GM11168 (cell line): Measurements from ENCODE around the gene ANKFY1.
"Not testable (repeated sequence)": the region's sequence is repeated elsewhere in the genome, so short reads cannot be mapped to it uniquely, and the experiment has no call there.

ENCODE experiments used
- in situ Hi-C: fragments of 300-500 bp; cut with MboI; formaldehyde crosslinking; loops from one replicate; pipeline ENCODE4 v1.12.0; 2022; ENCODE audit warnings: low sequenced_read_pairs; ENCODE audit not compliant: unreplicated experiment

Gene ANKFY1

GRCh38 chr17:4161967-4162305 lies 101.8 kb downstream of the ANKFY1 start:
- in situ Hi-C loops = no loop called here

GRCh38 chr17:4161192-4161966 lies 102.4 kb downstream of the ANKFY1 start:
- in situ Hi-C loops = no loop called here

GRCh38 chr17:4160294-4160859 lies 103.4 kb downstream of the ANKFY1 start:
- in situ Hi-C loops = no loop called here

- in situ Hi-C loops = no loop called here
These were observed 104.0 kb downstream of the ANKFY1 start for GRCh38 chr17:4159761-4160160.

- in situ Hi-C loops = no loop called here
These were observed 106.0 kb downstream of the ANKFY1 start for GRCh38 chr17:4157618-4158333.

GRCh38 chr17:4156750-4157381 lies 106.9 kb downstream of the ANKFY1 start:
- in situ Hi-C loops = no loop called here

- in situ Hi-C loops = no loop called here
These were observed 107.7 kb downstream of the ANKFY1 start for GRCh38 chr17:4155980-4156620.

GRCh38 chr17:4154201-4154600 lies 109.6 kb downstream of the ANKFY1 start:
- in situ Hi-C loops = no loop called here

GRCh38 chr17:4152471-4152870 lies 111.3 kb downstream of the ANKFY1 start:
- in situ Hi-C loops = no loop called here

- in situ Hi-C loops = no loop called here
These were observed 113.7 kb downstream of the ANKFY1 start for GRCh38 chr17:4150096-4150495.

- in situ Hi-C loops = no loop called here
These were observed 115.0 kb downstream of the ANKFY1 start for GRCh38 chr17:4148611-4149308.

GRCh38 chr17:4147751-4148310 lies 115.9 kb downstream of the ANKFY1 start:
- in situ Hi-C loops = no loop called here

GRCh38 chr17:4146641-4147040 lies 117.1 kb downstream of the ANKFY1 start:
- in situ Hi-C loops = no loop called here

- in situ Hi-C loops = no loop called here
These were observed 119.4 kb downstream of the ANKFY1 start for GRCh38 chr17:4144422-4144747.

- in situ Hi-C loops = no loop called here
These were observed 120.0 kb downstream of the ANKFY1 start for GRCh38 chr17:4143563-4144421.

GRCh38 chr17:4142107-4142900 lies 121.5 kb downstream of the ANKFY1 start:
- in situ Hi-C loops = no loop called here

- in situ Hi-C loops = no loop called here
These were observed 123.7 kb downstream of the ANKFY1 start for GRCh38 chr17:4140125-4140524.

- in situ Hi-C loops = not testable (repeated sequence)
These were observed 124.8 kb downstream of the ANKFY1 start for GRCh38 chr17:4138906-4139526.
